GM10266 (cell line): ENCODE measurements around the gene TBCC.

Experiments
- DNase-seq: peaks from one replicate; pipeline ENCODE4 v3.0.0; 2012; ENCODE audit errors: extremely low spot score
- TF ChIP-seq, protein P1 (sequence below): IDR thresholded peaks from 2 replicates; pipeline ENCODE4 v1.5.1; 2012; ENCODE audit warnings: mild to moderate bottlenecking, low read depth; ENCODE audit not compliant: control insufficient read depth, insufficient read depth; ENCODE audit errors: missing control alignments

The TBCC gene

DNA sequence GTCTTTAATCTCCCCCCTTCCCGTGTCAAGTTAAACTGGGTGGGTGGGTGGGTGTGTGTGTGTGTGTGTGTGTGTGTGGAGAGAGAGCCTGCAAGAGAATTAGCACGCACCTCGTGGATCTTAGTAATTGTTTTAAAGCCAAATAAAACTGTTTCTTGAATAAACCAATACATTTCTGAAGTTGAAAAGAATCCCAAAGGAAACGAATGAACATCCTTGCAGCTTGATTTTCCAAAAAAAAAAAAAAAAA, 35.6 kb upstream of the TBCC start:
- no peak for DNase-seq
- TF ChIP-seq, protein P1, sequence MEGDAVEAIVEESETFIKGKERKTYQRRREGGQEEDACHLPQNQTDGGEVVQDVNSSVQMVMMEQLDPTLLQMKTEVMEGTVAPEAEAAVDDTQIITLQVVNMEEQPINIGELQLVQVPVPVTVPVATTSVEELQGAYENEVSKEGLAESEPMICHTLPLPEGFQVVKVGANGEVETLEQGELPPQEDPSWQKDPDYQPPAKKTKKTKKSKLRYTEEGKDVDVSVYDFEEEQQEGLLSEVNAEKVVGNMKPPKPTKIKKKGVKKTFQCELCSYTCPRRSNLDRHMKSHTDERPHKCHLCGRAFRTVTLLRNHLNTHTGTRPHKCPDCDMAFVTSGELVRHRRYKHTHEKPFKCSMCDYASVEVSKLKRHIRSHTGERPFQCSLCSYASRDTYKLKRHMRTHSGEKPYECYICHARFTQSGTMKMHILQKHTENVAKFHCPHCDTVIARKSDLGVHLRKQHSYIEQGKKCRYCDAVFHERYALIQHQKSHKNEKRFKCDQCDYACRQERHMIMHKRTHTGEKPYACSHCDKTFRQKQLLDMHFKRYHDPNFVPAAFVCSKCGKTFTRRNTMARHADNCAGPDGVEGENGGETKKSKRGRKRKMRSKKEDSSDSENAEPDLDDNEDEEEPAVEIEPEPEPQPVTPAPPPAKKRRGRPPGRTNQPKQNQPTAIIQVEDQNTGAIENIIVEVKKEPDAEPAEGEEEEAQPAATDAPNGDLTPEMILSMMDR, result no peak

DNA sequence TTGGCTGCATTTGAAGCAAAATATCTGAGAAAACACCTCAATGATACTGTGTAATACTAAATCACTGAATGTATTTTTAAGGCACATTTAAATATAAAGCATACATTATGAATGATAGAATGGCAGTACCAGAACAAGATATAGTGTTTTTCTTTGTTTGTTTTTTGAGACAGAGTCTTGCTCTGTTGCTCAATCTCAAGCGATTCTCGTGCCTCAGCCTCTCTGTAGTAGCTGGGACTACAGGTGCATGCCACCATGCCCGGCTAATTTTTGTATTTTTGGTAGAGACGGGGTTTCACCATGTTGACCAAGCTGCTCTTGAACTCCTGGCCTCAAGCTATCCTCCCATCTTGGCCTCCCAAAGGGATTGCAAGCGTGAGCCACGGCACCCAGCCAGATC, 33.6 kb upstream of the TBCC start:
- DNase-seq, result no peak

DNA sequence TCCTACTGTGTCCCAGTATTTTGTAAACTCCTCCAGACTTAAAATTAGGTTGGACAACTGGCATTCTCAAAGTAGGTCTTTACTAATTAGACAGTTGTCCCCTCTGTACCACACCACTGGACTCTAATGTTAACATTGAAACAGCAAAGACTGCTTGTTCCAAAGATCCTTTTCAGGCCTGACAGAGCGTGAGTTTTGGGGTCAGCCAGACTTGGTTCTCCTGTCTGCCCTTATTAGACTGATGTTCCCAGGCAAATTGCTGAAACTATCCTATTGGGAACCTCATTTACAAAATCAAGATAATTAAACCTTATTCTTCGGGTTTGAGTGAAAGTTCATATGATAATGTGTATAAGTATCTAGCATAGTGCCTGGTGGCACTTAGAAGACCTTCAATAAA, 32.2 kb upstream of the TBCC start:
- DNase-seq, result no peak
- TF ChIP-seq, protein P1, result no peak

More for the DNA sequence above, 33.6 kb upstream of the TBCC start:
- TF ChIP-seq, protein P1, result no peak

DNA sequence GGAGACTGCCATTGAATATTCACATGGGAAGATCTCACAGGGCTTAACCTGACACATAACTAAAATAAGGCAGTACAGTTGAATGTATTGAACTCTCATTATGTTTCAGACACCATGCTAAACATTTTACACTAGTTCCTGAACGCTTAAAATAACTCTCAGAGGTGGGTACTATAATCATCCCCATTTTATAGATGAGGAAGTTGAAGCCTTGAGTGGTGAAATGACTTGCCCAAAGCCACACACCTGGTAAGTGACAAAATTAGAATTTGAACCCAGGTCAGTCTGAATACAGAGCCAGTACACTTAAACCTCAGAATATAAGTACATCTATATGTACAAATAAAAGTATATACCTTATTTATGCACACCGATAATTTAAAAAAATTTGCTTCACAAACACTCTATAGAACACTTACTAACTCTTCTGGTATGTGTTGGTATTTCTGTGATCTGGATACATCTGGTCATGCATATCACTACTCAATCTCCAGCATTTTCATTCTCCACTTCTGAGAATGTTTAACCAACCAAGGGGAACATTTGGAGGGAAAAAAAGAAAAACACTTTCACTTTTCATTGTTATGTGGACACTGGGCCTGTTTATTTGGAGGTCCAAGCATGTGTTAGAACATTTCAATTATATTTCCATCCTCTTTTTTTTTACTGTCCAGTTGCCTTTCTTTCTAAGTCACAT, 31.4 kb upstream of the TBCC start:
- TF ChIP-seq, protein P1, result no peak
- no peak for DNase-seq

DNA sequence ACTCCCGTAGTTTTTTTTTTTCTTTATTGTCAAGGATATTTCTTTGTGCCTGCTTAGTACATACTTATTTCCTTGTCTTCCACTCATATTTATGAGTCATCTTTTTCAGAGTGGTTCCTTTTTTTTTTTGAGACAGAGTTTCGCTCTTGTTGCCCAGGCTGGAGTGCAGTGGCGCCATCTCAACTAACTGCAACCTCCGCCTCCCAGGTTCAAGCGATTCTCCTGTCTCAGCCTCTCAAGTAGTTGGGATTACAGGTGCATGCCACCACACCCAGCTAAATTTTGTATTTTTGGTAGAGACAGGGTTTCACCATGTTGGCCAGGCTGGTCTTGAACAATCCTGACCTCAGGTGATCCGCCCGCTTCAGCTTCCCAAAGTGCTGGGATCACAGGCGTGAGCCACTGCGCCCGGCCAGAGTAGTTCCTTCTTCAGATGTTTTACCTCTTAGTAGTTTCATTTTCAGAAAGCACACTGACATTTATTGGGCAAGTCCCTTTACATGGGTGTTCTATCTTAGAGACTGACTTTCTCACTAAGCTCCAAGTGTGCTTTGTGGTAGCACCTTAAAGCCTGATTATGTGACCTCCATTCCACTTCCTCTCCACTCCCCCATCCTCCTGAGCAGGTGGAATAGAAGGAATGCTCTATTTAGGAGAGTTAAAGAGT, 29.1 kb upstream of the TBCC start:
- DNase-seq, result peak; percentile 66

- no peak for DNase-seq
- TF ChIP-seq, protein P1, result no peak
Measured at GRCh38 chr6:42774201-42774600, 28.3 kb upstream of the TBCC start.

DNA sequence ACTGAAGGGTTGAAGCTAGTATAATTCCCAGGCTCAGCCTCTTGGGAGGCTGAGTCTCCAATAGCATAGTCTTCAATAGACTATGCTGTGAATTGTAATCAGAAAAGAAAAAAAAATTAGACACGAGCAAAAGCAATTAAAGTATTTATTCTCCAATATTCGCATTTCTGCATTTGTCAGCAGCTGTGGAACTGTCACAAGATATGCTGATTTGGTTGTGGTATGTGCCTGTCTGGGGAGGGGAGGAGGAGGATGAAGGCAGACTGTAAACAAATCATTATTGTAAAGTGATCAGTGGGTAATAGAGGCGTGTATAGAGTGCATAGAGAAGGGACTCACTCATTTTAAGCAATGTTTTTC, 25.8 kb upstream of the TBCC start:
- no peak for DNase-seq
- TF ChIP-seq, protein P1, result no peak

DNA sequence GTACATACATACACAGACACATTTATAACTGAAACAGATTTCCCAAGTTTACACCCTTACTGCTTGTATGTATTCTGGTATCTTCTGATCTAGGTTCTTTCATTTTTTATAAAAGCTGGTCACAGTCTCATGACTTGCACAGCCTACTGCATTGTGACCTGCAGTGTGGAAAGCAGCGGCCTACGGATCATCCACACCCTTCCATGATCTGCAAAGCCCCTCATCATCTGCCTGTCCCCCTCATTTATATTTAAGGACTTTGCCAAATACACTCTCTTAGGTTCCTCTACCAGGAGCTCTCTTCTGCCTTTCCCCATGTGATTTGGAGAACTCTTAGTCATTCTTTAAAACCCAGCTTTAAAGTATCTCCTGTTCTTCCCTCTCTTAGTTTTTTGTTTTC, 23.9 kb upstream of the TBCC start:
- no peak for DNase-seq
- TF ChIP-seq, protein P1, result no peak
